PFSK-1 (cell line): ENCODE data around the gene TMEM229B.

ENCODE experiments used
- REST ChIP-seq, 2 experiments: IDR thresholded peaks; 2 replicates each; pipeline versions ENCODE4 v1.6.1 to v1.8.0; 2011 to 2012; ENCODE audit warnings: low read depth in 2 of 2, low read length in 2 of 2, control low read depth in 1 of 2, inconsistent platforms in 1 of 2, mild to moderate bottlenecking in 1 of 2, moderate library complexity in 1 of 2; ENCODE audit not compliant: insufficient read depth in 1 of 2
- SIN3A ChIP-seq: IDR thresholded peaks from 2 replicates; pipeline ENCODE4 v1.6.1; 2012; ENCODE audit warnings: mild to moderate bottlenecking, low read length, moderate library complexity, borderline replicate concordance; ENCODE audit not compliant: insufficient read depth
- TAF1 ChIP-seq: IDR thresholded peaks from 2 replicates; pipeline ENCODE4 v1.6.1; 2012; ENCODE audit warnings: low read length, control low read depth, borderline replicate concordance; ENCODE audit not compliant: insufficient read depth

GRCh38 chr14:67426983-67427606 lies 61.4 kb downstream of the TMEM229B start:
- TF ChIP-seq SIN3A (no peak), REST (IDR thresholded peaks at IDR 0.05; ENCODE audit: insufficient read depth in 1 of 2, low read depth in 2 of 2, low read length in 2 of 2) (no peak), TAF1 (no peak)
